GM21723 (cell line): ENCODE measurements around the gene ISLR2.
"Not testable (repeated sequence)": the region's sequence is repeated elsewhere in the genome, so short reads cannot be mapped to it uniquely, and the experiment has no call there.

Experiments
- ATAC-seq: cut with Tn5 transposase; IDR thresholded peaks from one replicate; pipeline ENCODE4 v1.9.1; 2021; ENCODE audit warnings: mild to moderate bottlenecking, moderate library complexity; ENCODE audit not compliant: unreplicated experiment

ISLR2 gene

GRCh38 chr15:74155766-74156417, 25.5 kb downstream of the ISLR2 start:
- ATAC-seq = no peak

GRCh38 chr15:74156678-74157411, 26.5 kb downstream of the ISLR2 start:
- no peak for ATAC-seq

- ATAC-seq = no peak
Observed at GRCh38 chr15:74157868-74158827, 27.8 kb downstream of the ISLR2 start.

GRCh38 chr15:74158855-74159650, 28.7 kb downstream of the ISLR2 start:
- peak; percentile 82 for ATAC-seq

- ATAC-seq = no peak
Observed at GRCh38 chr15:74159773-74160172, 29.4 kb downstream of the ISLR2 start.

- not testable (repeated sequence) for ATAC-seq
Observed at GRCh38 chr15:74160390-74160789, 30.0 kb downstream of the ISLR2 start.

GRCh38 chr15:74162195-74162536, 31.8 kb downstream of the ISLR2 start:
- not testable (repeated sequence) for ATAC-seq

- ATAC-seq = no peak
Observed at GRCh38 chr15:74165461-74165860, 35.1 kb downstream of the ISLR2 start.

- no peak for ATAC-seq
Observed at GRCh38 chr15:74167891-74168331, 37.5 kb downstream of the ISLR2 start.

- ATAC-seq = no peak
Observed at GRCh38 chr15:74168711-74169126, 38.3 kb downstream of the ISLR2 start.

GRCh38 chr15:74170071-74170844, 39.9 kb downstream of the ISLR2 start:
- ATAC-seq = no peak

GRCh38 chr15:74170875-74171578, 40.6 kb downstream of the ISLR2 start:
- ATAC-seq = no peak

GRCh38 chr15:74171965-74172541, 41.7 kb downstream of the ISLR2 start:
- ATAC-seq = no peak

GRCh38 chr15:74172701-74173379, 42.5 kb downstream of the ISLR2 start:
- no peak for ATAC-seq

- ATAC-seq = no peak
Observed at GRCh38 chr15:74173380-74174218, 43.2 kb downstream of the ISLR2 start, which contains the start of gene ISLR. TSS of gene ISLR (plus strand) at chr15:74173710. CDS start at chr15:74174859, 1,149 bp downstream.

- ATAC-seq = no peak
Observed at GRCh38 chr15:74174219-74174957, 44.0 kb downstream of the ISLR2 start.

GRCh38 chr15:74174958-74175253, 44.5 kb downstream of the ISLR2 start:
- no peak for ATAC-seq
